GM04504 (cell line): ENCODE results near the gene TCHHL1.
A peak's percentile ranks its signal among the peaks of the same experiment; 100 is the strongest.

Experiments
- DNase-seq: peaks from one replicate; pipeline ENCODE4 v3.0.0-alpha.2; 2012; ENCODE audit warnings: low read depth

The TCHHL1 gene

DNA sequence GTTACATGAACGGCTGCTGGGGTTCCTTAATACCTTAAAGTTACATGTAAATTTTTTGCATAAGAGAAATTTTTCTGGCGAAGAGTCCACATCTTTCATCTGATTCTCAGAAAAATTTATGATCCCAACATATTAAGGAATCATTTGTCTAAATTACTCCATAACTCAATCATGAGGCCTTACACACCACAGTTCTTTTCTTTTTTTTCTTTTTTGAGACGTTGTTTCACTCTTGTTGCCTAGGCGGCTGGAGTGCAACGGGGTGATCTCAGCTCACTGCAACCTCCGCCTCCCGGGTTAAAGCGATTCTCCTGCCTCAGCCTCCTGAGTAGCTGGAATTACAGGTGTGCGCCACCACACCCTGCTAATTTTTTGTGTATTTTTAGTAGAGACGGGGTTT is 50.0 kb downstream of the TCHHL1 start:
- no peak for DNase-seq

GRCh38 chr1:152036267-152037216 is 52.3 kb downstream of the TCHHL1 start, which contains the start of gene S100A11:
S100A11 (minus strand) TSS chr1:152037004; CDS start chr1:152036915, 89 bp downstream.
- peak; percentile 69 for DNase-seq

- DNase-seq = no peak
Measured at GRCh38 chr1:152035539-152036266, 53.2 kb downstream of the TCHHL1 start.

- DNase-seq = no peak
Measured at GRCh38 chr1:152034654-152035538, 54.0 kb downstream of the TCHHL1 start.

DNA sequence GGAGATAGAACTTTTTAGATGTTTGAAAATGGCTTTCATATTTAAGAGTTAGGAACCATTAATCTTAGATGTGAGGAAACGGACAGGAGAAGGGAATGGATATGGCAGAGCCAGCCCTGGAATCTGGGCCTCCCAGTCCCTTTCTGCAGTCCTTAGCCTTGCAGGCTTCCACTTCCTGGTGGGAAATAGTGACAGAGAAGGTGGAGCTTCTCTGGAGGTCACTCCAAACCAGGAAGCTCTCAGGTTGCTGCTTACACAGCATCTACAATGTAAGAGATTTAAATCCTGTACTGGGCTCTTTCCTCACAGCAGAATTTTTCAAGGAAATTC is 54.6 kb downstream of the TCHHL1 start:
- DNase-seq = no peak
